Measurements from ENCODE around the gene DLEU7.

- TF ChIP-seq, protein P1, sequence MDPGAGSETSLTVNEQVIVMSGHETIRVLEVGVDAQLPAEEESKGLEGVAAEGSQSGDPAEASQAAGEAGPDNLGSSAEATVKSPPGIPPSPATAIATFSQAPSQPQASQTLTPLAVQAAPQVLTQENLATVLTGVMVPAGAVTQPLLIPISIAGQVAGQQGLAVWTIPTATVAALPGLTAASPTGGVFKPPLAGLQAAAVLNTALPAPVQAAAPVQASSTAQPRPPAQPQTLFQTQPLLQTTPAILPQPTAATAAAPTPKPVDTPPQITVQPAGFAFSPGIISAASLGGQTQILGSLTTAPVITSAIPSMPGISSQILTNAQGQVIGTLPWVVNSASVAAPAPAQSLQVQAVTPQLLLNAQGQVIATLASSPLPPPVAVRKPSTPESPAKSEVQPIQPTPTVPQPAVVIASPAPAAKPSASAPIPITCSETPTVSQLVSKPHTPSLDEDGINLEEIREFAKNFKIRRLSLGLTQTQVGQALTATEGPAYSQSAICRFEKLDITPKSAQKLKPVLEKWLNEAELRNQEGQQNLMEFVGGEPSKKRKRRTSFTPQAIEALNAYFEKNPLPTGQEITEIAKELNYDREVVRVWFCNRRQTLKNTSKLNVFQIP (CRISPR knock-in tag; IDR thresholded peaks at IDR 0.05; ENCODE audit: borderline replicate concordance, low read depth): no peak
- no peak for TF ChIP-seq CSDC2 (CRISPR knock-in tag; IDR thresholded peaks at IDR 0.05)
- TF ChIP-seq ZNF70 (CRISPR knock-in tag; IDR thresholded peaks at IDR 0.05): no peak
- TF ChIP-seq CREB5 (CRISPR knock-in tag; IDR thresholded peaks at IDR 0.05; ENCODE audit: low read depth): no peak
- no peak for TF ChIP-seq ZC3H10 (CRISPR knock-in tag; IDR thresholded peaks at IDR 0.05)
- TF ChIP-seq ZFP30 (CRISPR knock-in tag; IDR thresholded peaks at IDR 0.05): no peak
Observed at GRCh38 chr13:50831512-50831911, 12.0 kb downstream of the DLEU7 start.

Measured in SK-N-SH treated with all-trans-retinoic acid at 6 μM for 48 hours (cell line).